ENCODE measurements around the gene ATG101.

The ATG101 gene

DNA sequence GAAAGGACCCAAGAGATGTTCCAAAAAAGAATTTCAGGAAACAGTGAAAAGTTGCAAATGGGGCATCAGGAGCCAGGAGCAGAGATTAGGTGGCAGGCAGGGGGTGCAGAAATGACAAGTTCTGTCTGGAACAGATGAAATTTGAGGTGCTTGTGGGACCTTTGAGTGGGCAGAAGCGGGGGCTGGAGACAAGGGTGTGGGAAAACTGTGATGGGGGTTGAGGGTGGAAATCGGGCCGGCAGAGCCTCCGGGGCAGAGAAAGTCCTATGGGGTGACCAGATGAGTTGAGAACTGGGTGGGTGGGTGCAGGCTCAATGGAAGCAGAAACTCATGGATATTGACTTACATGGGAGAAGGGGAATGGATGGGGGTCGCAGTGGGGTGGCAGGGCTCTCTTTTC lies 20.1 kb upstream of the ATG101 start:
- TF ChIP-seq, protein P1, sequence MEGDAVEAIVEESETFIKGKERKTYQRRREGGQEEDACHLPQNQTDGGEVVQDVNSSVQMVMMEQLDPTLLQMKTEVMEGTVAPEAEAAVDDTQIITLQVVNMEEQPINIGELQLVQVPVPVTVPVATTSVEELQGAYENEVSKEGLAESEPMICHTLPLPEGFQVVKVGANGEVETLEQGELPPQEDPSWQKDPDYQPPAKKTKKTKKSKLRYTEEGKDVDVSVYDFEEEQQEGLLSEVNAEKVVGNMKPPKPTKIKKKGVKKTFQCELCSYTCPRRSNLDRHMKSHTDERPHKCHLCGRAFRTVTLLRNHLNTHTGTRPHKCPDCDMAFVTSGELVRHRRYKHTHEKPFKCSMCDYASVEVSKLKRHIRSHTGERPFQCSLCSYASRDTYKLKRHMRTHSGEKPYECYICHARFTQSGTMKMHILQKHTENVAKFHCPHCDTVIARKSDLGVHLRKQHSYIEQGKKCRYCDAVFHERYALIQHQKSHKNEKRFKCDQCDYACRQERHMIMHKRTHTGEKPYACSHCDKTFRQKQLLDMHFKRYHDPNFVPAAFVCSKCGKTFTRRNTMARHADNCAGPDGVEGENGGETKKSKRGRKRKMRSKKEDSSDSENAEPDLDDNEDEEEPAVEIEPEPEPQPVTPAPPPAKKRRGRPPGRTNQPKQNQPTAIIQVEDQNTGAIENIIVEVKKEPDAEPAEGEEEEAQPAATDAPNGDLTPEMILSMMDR (conservative IDR thresholded peaks at IDR 0.05; ENCODE audit: low read length) = no peak
- H3K4me3 ChIP-seq (ENCODE audit: low read length) = no peak overlapping the region
- no peak for DNase-seq (ENCODE audit: low read depth)

DNA sequence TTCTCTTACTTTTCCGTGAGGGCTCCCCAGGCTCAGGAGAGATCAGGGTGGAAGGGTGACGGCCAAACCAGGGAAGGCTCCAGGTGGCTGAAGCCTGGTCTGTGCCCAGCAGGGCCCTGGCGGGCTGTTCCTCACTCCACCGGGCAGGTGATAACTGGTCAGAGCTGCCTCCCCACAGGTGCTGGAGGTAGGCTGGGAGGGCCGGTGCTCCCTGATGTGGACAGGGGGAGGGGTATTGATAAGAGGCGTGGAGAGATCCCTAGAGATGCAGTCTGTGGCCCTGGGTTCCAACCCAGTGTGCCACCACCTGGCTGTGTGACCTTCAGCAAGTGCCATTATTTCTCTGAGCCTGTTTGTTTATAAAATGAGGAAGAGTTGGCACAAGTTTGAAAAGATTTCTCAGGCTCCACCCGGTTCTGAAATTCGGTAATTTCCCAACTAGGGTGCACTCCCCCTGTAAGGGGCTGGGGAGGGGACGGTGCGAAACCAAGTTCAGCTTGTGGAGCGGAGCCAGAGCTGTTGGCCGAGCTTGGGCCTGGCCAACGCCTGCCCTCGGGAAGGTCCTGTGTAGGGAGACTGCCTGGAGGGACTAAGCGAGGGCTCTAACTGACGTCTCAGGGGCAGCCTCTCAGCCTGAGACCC lies 19.5 kb upstream of the ATG101 start:
- TF ChIP-seq, protein P1 (conservative IDR thresholded peaks at IDR 0.05; ENCODE audit: low read length) = no peak
- H3K4me3 ChIP-seq (ENCODE audit: low read length) = peak overlapping the region; percentile 69
- no peak for DNase-seq (ENCODE audit: low read depth)

DNA sequence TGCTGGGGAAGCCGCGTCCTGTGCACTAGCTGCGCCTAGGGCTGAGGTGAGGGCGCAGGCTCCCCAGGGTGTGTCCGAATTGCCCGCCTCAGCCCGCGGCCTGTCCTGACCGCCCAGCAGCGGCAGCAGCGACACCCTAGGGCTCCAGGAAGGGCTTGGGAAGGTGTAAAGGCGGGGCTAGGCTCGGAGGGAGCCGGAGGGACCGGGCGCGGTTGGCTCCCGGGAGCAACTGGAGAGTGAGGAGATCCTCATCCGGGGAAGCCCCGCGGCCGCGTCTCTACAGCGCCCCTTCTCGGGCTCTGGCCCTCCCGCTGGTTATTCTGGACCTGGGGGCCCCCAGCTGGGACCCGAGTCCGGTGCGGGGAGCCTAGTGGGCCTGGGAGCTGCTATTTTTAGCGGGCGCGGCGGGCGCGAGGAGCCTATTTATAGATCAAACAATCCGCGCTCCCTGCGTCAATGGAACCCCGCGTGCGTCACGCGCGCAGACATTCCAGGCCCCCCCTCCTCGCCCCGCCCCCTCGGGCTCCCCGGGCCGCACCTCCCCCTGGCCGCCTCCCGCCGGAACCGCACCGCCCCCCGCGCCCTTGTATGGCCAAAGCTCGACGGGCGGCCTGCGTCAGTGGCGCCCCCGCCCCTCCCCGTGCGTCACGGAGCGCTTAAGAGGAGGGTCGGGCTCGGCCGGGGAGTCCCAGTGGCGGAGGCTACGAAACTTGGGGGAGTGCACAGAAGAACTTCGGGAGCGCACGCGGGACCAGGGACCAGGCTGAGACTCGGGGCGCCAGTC lies 18.8 kb upstream of the ATG101 start, which contains the start of gene NR4A1:
NR4A1 (plus strand) TSS at position 685 of the 784 bp plus-strand sequence. CDS start 2,887 bp downstream, outside the sequence.
- peak; percentile 94 for DNase-seq (ENCODE audit: low read depth)
- TF ChIP-seq, protein P1 (conservative IDR thresholded peaks at IDR 0.05; ENCODE audit: low read length) = no peak

DNA sequence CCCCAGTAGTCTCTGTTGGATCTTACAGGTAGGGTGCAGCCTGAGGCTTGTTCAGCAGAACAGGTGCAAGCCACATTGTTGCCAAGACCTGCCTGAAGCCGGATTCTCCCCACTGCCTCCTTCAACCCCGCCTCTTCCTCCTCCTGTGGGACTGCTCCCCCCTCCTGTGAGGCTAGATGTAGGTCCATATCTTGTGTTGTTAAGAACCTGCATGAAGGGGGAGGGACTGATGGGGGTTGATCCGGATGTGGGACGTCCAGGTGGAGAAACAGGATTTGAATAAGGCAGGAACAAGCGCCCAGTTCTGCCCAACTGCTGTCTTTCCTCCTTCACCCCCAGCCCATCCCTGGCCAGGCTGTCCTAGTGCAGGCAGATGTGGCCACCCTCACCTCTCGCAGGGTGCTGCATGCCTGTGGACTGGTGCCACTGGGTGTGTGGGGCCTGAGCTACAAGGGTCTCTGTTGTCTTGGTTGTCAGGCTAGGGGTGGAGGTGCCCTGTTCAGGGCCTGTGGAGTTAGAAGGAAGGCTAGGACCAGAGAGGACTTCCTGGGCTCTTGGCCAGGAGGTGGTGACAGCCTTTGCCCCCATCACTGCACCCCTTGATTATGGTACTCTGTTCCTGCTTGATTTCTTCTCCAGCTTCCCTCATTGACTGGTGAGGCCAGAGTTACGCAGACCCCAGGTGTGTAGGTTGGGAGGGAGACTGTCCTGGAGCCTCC lies 17.2 kb upstream of the ATG101 start:
- TF ChIP-seq, protein P1 (conservative IDR thresholded peaks at IDR 0.05; ENCODE audit: low read length) = no peak
- DNase-seq (ENCODE audit: low read depth) = no peak
- peak overlapping the region; percentile 60 for H3K4me3 ChIP-seq (ENCODE audit: low read length)

More for the DNA sequence above, 18.8 kb upstream of the ATG101 start, which contains the start of gene NR4A1:
- peak within 1 kb of the TSS; percentile 69 for H3K4me3 ChIP-seq (ENCODE audit: low read length)

DNA sequence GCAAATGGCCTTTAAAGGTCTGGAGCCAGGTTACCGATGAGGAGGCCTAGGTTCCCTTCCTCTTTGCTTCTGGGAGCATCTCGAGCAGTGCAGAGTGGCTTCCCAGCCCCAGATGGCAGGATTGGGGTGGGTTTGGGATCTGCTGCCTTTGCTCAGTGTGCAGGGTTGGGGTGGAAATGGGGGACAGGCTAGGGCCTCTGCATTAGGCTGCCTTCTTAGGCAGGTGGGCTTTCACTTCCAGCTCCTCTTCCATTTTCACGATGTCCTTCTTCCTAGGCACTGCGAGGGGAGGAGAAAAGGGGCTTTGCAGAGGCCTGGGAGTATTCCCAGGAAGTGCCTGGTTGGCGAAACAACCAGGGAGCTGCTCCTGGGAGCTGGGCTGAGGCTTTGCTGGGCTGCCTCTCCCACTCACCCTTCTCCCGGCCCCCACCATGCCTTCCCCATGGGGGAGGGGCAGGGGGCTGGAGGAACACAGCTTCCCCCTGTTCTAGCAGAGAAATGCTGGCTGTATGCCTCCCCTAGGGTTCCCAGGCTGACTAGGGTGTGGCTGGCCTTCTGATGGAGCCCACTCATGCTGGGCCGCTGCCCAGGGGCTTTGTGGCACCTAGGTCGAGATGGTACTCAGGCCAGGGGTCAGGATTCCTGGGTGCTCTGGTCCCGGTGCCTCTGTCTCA lies 16.1 kb upstream of the ATG101 start:
- TF ChIP-seq, protein P1 (conservative IDR thresholded peaks at IDR 0.05; ENCODE audit: low read length) = no peak
- DNase-seq (ENCODE audit: low read depth) = no peak
- no peak overlapping the region for H3K4me3 ChIP-seq (ENCODE audit: low read length)

DNA sequence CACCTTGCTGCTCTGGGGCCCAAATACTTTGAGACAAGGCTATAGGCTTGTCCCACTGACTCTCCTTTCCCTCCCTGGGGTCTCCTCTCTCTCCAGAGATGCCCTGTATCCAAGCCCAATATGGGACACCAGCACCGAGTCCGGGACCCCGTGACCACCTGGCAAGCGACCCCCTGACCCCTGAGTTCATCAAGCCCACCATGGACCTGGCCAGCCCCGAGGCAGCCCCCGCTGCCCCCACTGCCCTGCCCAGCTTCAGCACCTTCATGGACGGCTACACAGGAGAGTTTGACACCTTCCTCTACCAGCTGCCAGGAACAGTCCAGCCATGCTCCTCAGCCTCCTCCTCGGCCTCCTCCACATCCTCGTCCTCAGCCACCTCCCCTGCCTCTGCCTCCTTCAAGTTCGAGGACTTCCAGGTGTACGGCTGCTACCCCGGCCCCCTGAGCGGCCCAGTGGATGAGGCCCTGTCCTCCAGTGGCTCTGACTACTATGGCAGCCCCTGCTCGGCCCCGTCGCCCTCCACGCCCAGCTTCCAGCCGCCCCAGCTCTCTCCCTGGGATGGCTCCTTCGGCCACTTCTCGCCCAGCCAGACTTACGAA lies 15.4 kb upstream of the ATG101 start:
- no peak overlapping the region for H3K4me3 ChIP-seq (ENCODE audit: low read length)
- no peak for DNase-seq (ENCODE audit: low read depth)
- TF ChIP-seq, protein P1 (conservative IDR thresholded peaks at IDR 0.05; ENCODE audit: low read length) = no peak
